H1 (cell line): ENCODE results near the gene GPR61. TPM values are rescaled to one million over a fixed set of nuclear protein-coding genes. Genes with fewer than 3 reads are reported as not detected.

Experiments used
- CBX8 ChIP-seq: fragments of 300-800, 300-1000 bp; sonication (generic); IDR thresholded peaks from 2 replicates; pipeline ENCODE4 v1.7.1; 2016; ENCODE audit warnings: low read depth, low read length, borderline replicate concordance
- CHD7 ChIP-seq: fragments of 300-600 bp; sonication (generic); IDR thresholded peaks from 2 replicates; pipeline ENCODE4 v1.7.1; 2012; ENCODE audit warnings: low read length, moderate library complexity, mild to moderate bottlenecking, inconsistent platforms; ENCODE audit not compliant: insufficient replicate concordance
- polyA plus RNA-seq, 7 experiments: library from polyadenylated mRNA; depleted of rRNA in 3 of 7; stranded (reverse) in 5 of 7; unstranded in 2 of 7; fragments of >200 nt in 5 of 7; fragments of 200-250 nt in 2 of 7; gene quantifications; 1 replicate in 5 of 7; 2 replicates in 1 of 7; 4 replicates in 1 of 7; pipeline versions ENCODE4 v1.2.1 to v1.2.3, GENCODE V29; 2011 to 2013; ENCODE audit warnings: missing spikeins in 2 of 7, mixed read lengths in 2 of 7
- total RNA-seq: library from RNA; stranded (reverse); fragmentation: NEBNext Ultra II Directional; extraction: Animal tissue kit (Norgen Biotek cat#: 25700); gene quantifications from 2 replicates; pipeline ENCODE4 v1.2.1, GENCODE V29; 2021

GPR61 gene
- total and polyA plus RNA-seq, 2 of the 8 experiments (the other 6 are each of a cell fraction or from before 2014, with no cell fraction given): 0.41 to 0.53 TPM

- TF ChIP-seq CHD7 (no peak), CBX8 (no peak)
- TF ChIP-seq, all 59 proteins: peak for 0
These were observed 4.2 kb upstream of the GPR61 start (continued) for GRCh38 chr1:109535481-109535880.
